H4 (cell line): Measurements from ENCODE around the gene KLHL30. TPM values are rescaled to one million over a fixed set of nuclear protein-coding genes. Genes with fewer than 3 reads are reported as not detected.
"Not testable (repeated sequence)": the region's sequence is repeated elsewhere in the genome, so short reads cannot be mapped to it uniquely, and the experiment has no call there.

Source experiments
- DNase-seq: peaks from one replicate; pipeline ENCODE4 v3.0.0-alpha.2; 2015; ENCODE audit warnings: low spot score
- total RNA-seq: library from RNA; depleted of rRNA; stranded (reverse); fragments of >200 nt; shearing (Covaris generic); gene quantifications from 2 replicates; pipeline ENCODE4 v1.2.3, GENCODE V29; 2014

Gene KLHL30
- total RNA-seq, 1 experiment from 2014 or later, result not detected

GRCh38 chr2:238102865-238103264, 35.6 kb upstream of the KLHL30 start:
- no peak for DNase-seq

- DNase-seq, result no peak
These were observed 34.8 kb upstream of the KLHL30 start for GRCh38 chr2:238103465-238104225.

- DNase-seq, result no peak
These were observed 34.2 kb upstream of the KLHL30 start for GRCh38 chr2:238104226-238104690.

GRCh38 chr2:238104691-238105371, 33.6 kb upstream of the KLHL30 start:
- no peak for DNase-seq

GRCh38 chr2:238105506-238106338, 32.7 kb upstream of the KLHL30 start:
- DNase-seq, result no peak

- no peak for DNase-seq
These were observed 32.1 kb upstream of the KLHL30 start for GRCh38 chr2:238106339-238106697.

- DNase-seq, result no peak
These were observed 31.6 kb upstream of the KLHL30 start for GRCh38 chr2:238106698-238107524.

- no peak for DNase-seq
These were observed 30.7 kb upstream of the KLHL30 start for GRCh38 chr2:238107525-238108422.

GRCh38 chr2:238108423-238109183, 29.9 kb upstream of the KLHL30 start:
- DNase-seq, result no peak

GRCh38 chr2:238113611-238114010, 24.9 kb upstream of the KLHL30 start:
- DNase-seq, result no peak

- DNase-seq, result no peak
These were observed 24.1 kb upstream of the KLHL30 start for GRCh38 chr2:238114331-238114841.

- DNase-seq, result no peak
These were observed 23.4 kb upstream of the KLHL30 start for GRCh38 chr2:238114851-238115660.

- DNase-seq, result not testable (repeated sequence)
These were observed 22.8 kb upstream of the KLHL30 start for GRCh38 chr2:238115709-238116108.

GRCh38 chr2:238116298-238117198, 21.9 kb upstream of the KLHL30 start:
- no peak for DNase-seq

GRCh38 chr2:238117199-238118154, 21.0 kb upstream of the KLHL30 start:
- DNase-seq, result no peak

GRCh38 chr2:238119756-238120462, 18.6 kb upstream of the KLHL30 start:
- DNase-seq, result no peak
